Measurements from ENCODE around the gene HAUS8. TPM values are rescaled to one million over a fixed set of nuclear protein-coding genes. Genes with fewer than 3 reads are reported as not detected.
"Not testable (repeated sequence)": the region's sequence is repeated elsewhere in the genome, so short reads cannot be mapped to it uniquely, and the experiment has no call there.

HAUS8 gene
- polyA plus RNA-seq, 3 donors = 2.5 to 9.3 (median 4.4) TPM

- peak overlapping the region in 1 of 2 donors; percentile 45 for H3K4me3 Mint-ChIP-seq
- Histone ChIP-seq H3K9ac (ENCODE audit: insufficient read depth, low read length, poor library complexity, severe bottlenecking) (no peak overlapping the region), H2AFZ (ENCODE audit: insufficient read depth, low read depth, low read length, poor library complexity, severe bottlenecking) (no peak overlapping the region), H3K4me2 (replicated peaks; ENCODE audit: extremely low read depth, low read length, poor library complexity, severe bottlenecking) (peak overlapping the region; percentile 27), H3K36me3 (replicated peaks in 1 of 2; ENCODE audit: control insufficient read depth in 1 of 2, insufficient read depth in 2 of 2, low read length in 2 of 2) (peaks cover 2 to 18% of the 10 kb centered on the region in 2 donors), H3K27me3 (ENCODE audit: control insufficient read depth in 2 of 2, insufficient read depth in 2 of 2, low read length in 2 of 2) (no peaks in the 10 kb centered on the region), H3K4me3 (replicated peaks in 1 of 3; ENCODE audit: low read depth in 2 of 3, low read length in 3 of 3) (peak overlapping the region in 1 of 3 experiments; percentile 1), H3K27ac (ENCODE audit: low read depth in 1 of 2, low read length in 2 of 2) (peak overlapping the region; percentile 50 to 85), H3K4me1 (ENCODE audit: control insufficient read depth in 1 of 2, insufficient read depth in 2 of 2, low read length in 2 of 2) (peaks cover 56 to 75% of the 10 kb centered on the region in 2 donors), H4K20me1 (ENCODE audit: insufficient read depth, low read length) (peaks cover 72% of the 10 kb centered on the region), H3K79me2 (ENCODE audit: insufficient read depth, low read length) (peaks cover 100% of the 10 kb centered on the region), H3K9me3 (replicated peaks in 1 of 2; ENCODE audit: control insufficient read depth in 1 of 2, insufficient read depth in 1 of 2, low read length in 2 of 2) (no peaks in the 10 kb centered on the region)
- intact Hi-C loops (cut with micrococcal nuclease) = no loop called here
- no peak for TF ChIP-seq CTCF (IDR thresholded peaks at IDR 0.05)
- peak overlapping the region; percentile 78 to 96 (median 92) for H3K27ac Mint-ChIP-seq
- peaks cover 0 to 3% (median 0%) of the 10 kb centered on the region in 3 donors for H3K27me3 Mint-ChIP-seq (ENCODE audit: low read depth in 3 of 3)
- H3K9me3 Mint-ChIP-seq = peaks cover 0 to 3% (median 0%) of the 10 kb centered on the region in 7 donors
- peak in 1 of 3 donors; percentile 40 for DNase-seq
- 79% methylated on average over 12 of the region's 23 CpGs for whole genome bisulfite sequencing (ENCODE audit: insufficient coverage)
- H3K4me1 Mint-ChIP-seq = peaks cover 63% of the 10 kb centered on the region
- H3K36me3 Mint-ChIP-seq = peaks cover 47 to 54% of the 10 kb centered on the region in 2 donors
These were observed 20.1 kb upstream of the HAUS8 start for GRCh38 chr19:17095141-17095919.

DNA sequence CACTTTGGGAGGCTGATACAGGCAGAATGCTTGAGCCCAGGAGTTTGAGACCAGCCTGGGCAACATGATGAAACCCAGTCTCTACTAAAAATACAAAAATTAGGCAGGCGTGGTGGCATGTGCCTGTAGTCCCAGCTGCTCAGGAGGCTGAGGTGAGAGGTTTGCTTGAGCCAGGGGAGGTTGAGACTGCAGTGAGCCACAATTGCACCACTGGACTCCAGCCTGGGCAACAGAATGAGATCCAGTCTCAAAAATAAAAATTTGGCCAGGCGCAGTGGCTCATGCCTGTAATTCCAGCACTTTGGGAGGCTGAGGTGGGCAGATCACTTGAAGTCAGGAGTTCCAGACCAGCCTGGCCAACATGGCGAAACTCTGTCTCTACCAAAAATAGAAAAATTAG, 19.4 kb upstream of the HAUS8 start:
- peak overlapping the region in 1 of 3 experiments; percentile 1 for H3K4me3 ChIP-seq (replicated peaks in 1 of 3; ENCODE audit: low read depth in 2 of 3, low read length in 3 of 3)
- peak overlapping the region; percentile 27 for H3K4me2 ChIP-seq (replicated peaks; ENCODE audit: extremely low read depth, low read length, poor library complexity, severe bottlenecking)
- H3K4me1 Mint-ChIP-seq = peaks cover 69% of the 10 kb centered on the region
- not testable (repeated sequence) for H3K27me3 ChIP-seq (ENCODE audit: control insufficient read depth in 2 of 2, insufficient read depth in 2 of 2, low read length in 2 of 2); H3K4me3 Mint-ChIP-seq; H3K27me3 Mint-ChIP-seq (ENCODE audit: low read depth in 3 of 3); DNase-seq; H2AFZ ChIP-seq (ENCODE audit: insufficient read depth, low read depth, low read length, poor library complexity, severe bottlenecking); H3K9me3 ChIP-seq (replicated peaks in 1 of 2; ENCODE audit: control insufficient read depth in 1 of 2, insufficient read depth in 1 of 2, low read length in 2 of 2); H3K9me3 Mint-ChIP-seq; H3K9ac ChIP-seq (ENCODE audit: insufficient read depth, low read length, poor library complexity, severe bottlenecking)
- H3K27ac ChIP-seq (ENCODE audit: low read depth in 1 of 2, low read length in 2 of 2) = peak overlapping the region; percentile 41 to 85
- peaks cover 63 to 81% of the 10 kb centered on the region in 2 donors for H3K4me1 ChIP-seq (ENCODE audit: control insufficient read depth in 1 of 2, insufficient read depth in 2 of 2, low read length in 2 of 2)
- 100% methylated on average over 2 of the region's 3 CpGs for WGBS (ENCODE audit: insufficient coverage)
- peak overlapping the region; percentile 78 to 96 (median 92) for H3K27ac Mint-ChIP-seq
- peaks cover 70% of the 10 kb centered on the region for H4K20me1 ChIP-seq (ENCODE audit: insufficient read depth, low read length)
- peaks cover 98% of the 10 kb centered on the region for H3K79me2 ChIP-seq (ENCODE audit: insufficient read depth, low read length)
- intact Hi-C loops (cut with micrococcal nuclease) = loop anchor here in 1 of 2 donors (5.0 kb wide), 1 partner anchor 43 kb away; no protein-coding TSS in a partner anchor
- H3K36me3 Mint-ChIP-seq = peaks cover 52% of the 10 kb centered on the region in 2 donors
- peaks cover 2 to 15% of the 10 kb centered on the region in 2 donors for H3K36me3 ChIP-seq (replicated peaks in 1 of 2; ENCODE audit: control insufficient read depth in 1 of 2, insufficient read depth in 2 of 2, low read length in 2 of 2)
